Muscle of leg (tissue), 11 donors: ENCODE data around the gene ANTXR1. TPM values are rescaled to one million over a fixed set of nuclear protein-coding genes. Genes with fewer than 3 reads are reported as not detected.
A peak's percentile ranks its signal among the peaks of the same experiment; 100 is the strongest.

Experiments used
- DNase-seq: peaks from one replicate; pipeline ENCODE4 v3.0.0; 2013
- H3K27ac ChIP-seq: one replicate; pipeline ENCODE4 v1.5.1; 2013; ENCODE audit warnings: mild to moderate bottlenecking, low read length, control low read depth
- H3K27me3 ChIP-seq: one replicate; pipeline ENCODE4 v1.6.1; 2013; ENCODE audit warnings: low read length; ENCODE audit not compliant: control insufficient read depth, insufficient read depth
- H3K36me3 ChIP-seq: one replicate; pipeline ENCODE4 v1.6.1; 2013; ENCODE audit warnings: low read length; ENCODE audit not compliant: control insufficient read depth, insufficient read depth
- H3K4me1 ChIP-seq: one replicate; pipeline ENCODE4 v1.6.1; 2013; ENCODE audit warnings: low read length; ENCODE audit not compliant: control insufficient read depth, insufficient read depth
- H3K4me3 ChIP-seq: one replicate; pipeline ENCODE4 v1.5.1; 2013; ENCODE audit warnings: low read length, control low read depth
- H3K9me3 ChIP-seq: replicated peaks from 2 replicates; pipeline ENCODE4 v1.6.1; 2013; ENCODE audit warnings: low read depth, low read length; ENCODE audit not compliant: control insufficient read depth
- WGBS: methylation state at CpG from one replicate; pipeline ENCODE4 v1.1.5; 2013; ENCODE audit warnings: missing lambda C conversion rate; ENCODE audit not compliant: insufficient coverage; 5-methylcytosine and 5-hydroxymethylcytosine counted together
- polyA plus RNA-seq, 8 donors: library from polyadenylated mRNA; unstranded; fragments of 120-200 nt; gene quantifications; one replicate each; pipeline versions ENCODE4 v1.2.1 to v1.2.3, GENCODE V29; 2013; ENCODE audit warnings: inconsistent platforms in 1 of 8, low replicate concordance in 1 of 8; ENCODE audit not compliant: insufficient read length in 8 of 8, insufficient read depth in 1 of 8
- total RNA-seq: library from RNA; stranded (reverse); fragments of 120-200 nt; gene quantifications from one replicate; pipeline ENCODE4 v1.2.4, GENCODE V29; 2013

ANTXR1 gene
- total and polyA plus RNA-seq, 9 donors, result 84.4 to 187 (median 133) TPM

- WGBS, result 75% methylated on average over 1 of the region's 3 CpGs
- Histone ChIP-seq H3K36me3 (peaks cover 49% of the 10 kb centered on the region), H3K27ac (no peak overlapping the region), H3K4me1 (peaks cover 17% of the 10 kb centered on the region), H3K9me3 (no peaks in the 10 kb centered on the region), H3K27me3 (no peaks in the 10 kb centered on the region), H3K4me3 (no peak overlapping the region)
- DNase-seq, result no peak
Observed at GRCh38 chr2:69152847-69153583, 140.0 kb downstream of the ANTXR1 start.

- peaks cover 9% of the 10 kb centered on the region for H3K4me1 ChIP-seq
Observed at GRCh38 chr2:69154106-69154505, 141.1 kb downstream of the ANTXR1 start.

DNA sequence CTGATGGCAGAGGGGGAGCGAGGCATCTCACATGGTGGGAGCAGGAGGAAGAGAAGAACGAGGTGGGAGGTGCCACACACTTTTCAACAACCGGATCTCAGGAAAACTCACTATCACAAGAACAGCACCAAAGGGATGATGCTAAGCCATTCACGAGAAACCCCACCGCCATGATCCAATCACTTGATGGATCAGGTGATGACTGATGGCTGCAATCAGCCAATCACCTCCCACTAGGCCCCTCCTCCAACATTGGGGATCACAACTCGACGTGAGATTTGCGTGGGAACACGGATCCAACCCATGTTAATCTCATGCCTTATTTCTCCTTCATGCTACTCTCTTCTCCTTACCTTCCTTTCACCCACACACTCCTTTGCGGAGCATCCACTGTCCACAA is 143.6 kb downstream of the ANTXR1 start:
- Histone ChIP-seq H3K36me3 (peaks cover 63% of the 10 kb centered on the region), H3K4me3 (no peak overlapping the region), H3K27me3 (no peaks in the 10 kb centered on the region), H3K9me3 (no peaks in the 10 kb centered on the region), H3K4me1 (peaks cover 4% of the 10 kb centered on the region), H3K27ac (no peak overlapping the region)
- DNase-seq, result no peak
- WGBS, result 95% methylated on average over 7 of the region's 10 CpGs

More at GRCh38 chr2:69154106-69154505, 141.1 kb downstream of the ANTXR1 start:
- H3K36me3 ChIP-seq, result peaks cover 56% of the 10 kb centered on the region
- DNase-seq, result peak; percentile 51
- no peak overlapping the region for H3K4me3 ChIP-seq
- no peaks in the 10 kb centered on the region for H3K27me3 ChIP-seq
- no peak overlapping the region for H3K27ac ChIP-seq
- no CpG with 5 or more reads among the region's 2 CpGs for WGBS
- H3K9me3 ChIP-seq, result no peaks in the 10 kb centered on the region

GRCh38 chr2:69157441-69157840 is 144.5 kb downstream of the ANTXR1 start:
- WGBS, result 100% methylated on average over 2 of the region's 3 CpGs
- Histone ChIP-seq H3K9me3 (no peaks in the 10 kb centered on the region), H3K4me3 (no peak overlapping the region), H3K27ac (no peak overlapping the region), H3K27me3 (no peaks in the 10 kb centered on the region), H3K36me3 (peaks cover 56% of the 10 kb centered on the region), H3K4me1 (peaks cover 8% of the 10 kb centered on the region)
- no peak for DNase-seq

DNA sequence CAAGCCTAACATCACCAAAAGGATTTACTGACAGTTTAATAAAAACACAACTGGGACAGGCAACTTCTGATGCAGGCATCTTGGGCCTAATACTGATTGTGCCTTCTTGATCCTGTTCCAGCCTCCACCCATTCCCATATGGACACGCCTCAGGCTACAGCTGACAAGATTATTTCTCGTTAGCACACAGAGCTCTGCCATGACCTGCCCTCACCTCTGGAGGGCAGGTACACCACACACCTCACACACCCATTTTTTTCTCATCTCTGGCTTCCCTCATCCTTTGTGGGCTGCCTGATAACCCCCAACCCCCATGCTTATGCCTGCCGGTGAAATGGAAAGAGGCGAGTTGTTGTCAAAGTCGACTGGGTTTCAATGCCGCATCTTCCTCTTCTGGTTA is 147.0 kb downstream of the ANTXR1 start:
- H3K4me1 ChIP-seq, result peaks cover 17% of the 10 kb centered on the region
- WGBS, result 57% methylated on average over 2 of the region's 6 CpGs
- no peak overlapping the region for H3K4me3 ChIP-seq
- H3K36me3 ChIP-seq, result peaks cover 48% of the 10 kb centered on the region
- H3K27ac ChIP-seq, result no peak overlapping the region
- no peaks in the 10 kb centered on the region for H3K9me3 ChIP-seq
- DNase-seq, result no peak
- H3K27me3 ChIP-seq, result no peaks in the 10 kb centered on the region

- peaks cover 21% of the 10 kb centered on the region for H3K4me1 ChIP-seq
- no peak overlapping the region for H3K4me3 ChIP-seq
- DNase-seq, result no peak
- peaks cover 45% of the 10 kb centered on the region for H3K36me3 ChIP-seq
- H3K27ac ChIP-seq, result no peak overlapping the region
- no peaks in the 10 kb centered on the region for H3K27me3 ChIP-seq
- H3K9me3 ChIP-seq, result no peaks in the 10 kb centered on the region
Observed at GRCh38 chr2:69162057-69162456, 149.1 kb downstream of the ANTXR1 start.

GRCh38 chr2:69163109-69163508 is 150.1 kb downstream of the ANTXR1 start:
- peaks cover 37% of the 10 kb centered on the region for H3K36me3 ChIP-seq
- no peak overlapping the region for H3K4me3 ChIP-seq
- H3K27me3 ChIP-seq, result no peaks in the 10 kb centered on the region
- H3K4me1 ChIP-seq, result peaks cover 31% of the 10 kb centered on the region
- H3K27ac ChIP-seq, result no peak overlapping the region
- H3K9me3 ChIP-seq, result no peaks in the 10 kb centered on the region
- 55% methylated on average over 6 of the region's 6 CpGs for WGBS
- peak; percentile 81 for DNase-seq

DNA sequence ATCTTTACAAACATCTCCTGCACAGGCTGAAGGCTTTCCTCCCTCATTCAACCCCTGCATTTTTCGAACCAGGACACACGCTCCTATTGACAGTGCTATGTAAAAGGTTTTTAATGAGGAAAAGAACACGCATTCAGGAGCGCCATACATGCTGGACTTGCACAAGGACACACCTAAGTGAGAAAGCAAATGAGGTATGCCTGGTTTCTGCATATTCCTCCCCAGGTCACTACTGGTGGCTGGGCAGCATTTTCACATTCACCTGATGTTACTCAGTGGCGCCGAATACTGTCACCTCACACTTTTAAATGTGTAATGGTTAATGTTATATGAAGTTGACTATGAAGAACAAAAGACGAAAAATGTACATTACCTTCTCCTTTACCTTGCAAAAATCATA is 150.6 kb downstream of the ANTXR1 start:
- 100% methylated on average over 2 of the region's 7 CpGs for WGBS
- H3K27ac ChIP-seq, result no peak overlapping the region
- H3K9me3 ChIP-seq, result no peaks in the 10 kb centered on the region
- no peak for DNase-seq
- H3K36me3 ChIP-seq, result peaks cover 35% of the 10 kb centered on the region
- H3K4me3 ChIP-seq, result no peak overlapping the region
- no peaks in the 10 kb centered on the region for H3K27me3 ChIP-seq
- H3K4me1 ChIP-seq, result peaks cover 35% of the 10 kb centered on the region

- Histone ChIP-seq H3K27me3 (no peaks in the 10 kb centered on the region), H3K4me1 (peaks cover 42% of the 10 kb centered on the region), H3K4me3 (no peak overlapping the region), H3K36me3 (peaks cover 31% of the 10 kb centered on the region), H3K27ac (no peak overlapping the region), H3K9me3 (no peaks in the 10 kb centered on the region)
- DNase-seq, result no peak
- 94% methylated on average over 3 of the region's 8 CpGs for WGBS
Observed at GRCh38 chr2:69164061-69164778, 151.2 kb downstream of the ANTXR1 start.

GRCh38 chr2:69165091-69165880 is 152.3 kb downstream of the ANTXR1 start:
- H3K4me3 ChIP-seq, result no peak overlapping the region
- H3K36me3 ChIP-seq, result peaks cover 27% of the 10 kb centered on the region
- H3K4me1 ChIP-seq, result peaks cover 47% of the 10 kb centered on the region
- no peaks in the 10 kb centered on the region for H3K9me3 ChIP-seq
- H3K27me3 ChIP-seq, result no peaks in the 10 kb centered on the region
- no peak overlapping the region for H3K27ac ChIP-seq
- 59% methylated on average over 5 of the region's 10 CpGs for WGBS
- DNase-seq, result no peak
